WI38 (cell line): ENCODE data around the gene TCOF1.

Source experiments
- H3K4me3 ChIP-seq: 2 replicates; pipeline ENCODE4 v1.5.1; 2011; ENCODE audit warnings: low read depth, mild to moderate bottlenecking, control low read depth, low read length
- CTCF ChIP-seq: IDR thresholded peaks from 2 replicates; pipeline ENCODE4 v1.5.1; 2012; ENCODE audit warnings: low read depth, mild to moderate bottlenecking, control low read depth, low read length

Gene TCOF1

DNA sequence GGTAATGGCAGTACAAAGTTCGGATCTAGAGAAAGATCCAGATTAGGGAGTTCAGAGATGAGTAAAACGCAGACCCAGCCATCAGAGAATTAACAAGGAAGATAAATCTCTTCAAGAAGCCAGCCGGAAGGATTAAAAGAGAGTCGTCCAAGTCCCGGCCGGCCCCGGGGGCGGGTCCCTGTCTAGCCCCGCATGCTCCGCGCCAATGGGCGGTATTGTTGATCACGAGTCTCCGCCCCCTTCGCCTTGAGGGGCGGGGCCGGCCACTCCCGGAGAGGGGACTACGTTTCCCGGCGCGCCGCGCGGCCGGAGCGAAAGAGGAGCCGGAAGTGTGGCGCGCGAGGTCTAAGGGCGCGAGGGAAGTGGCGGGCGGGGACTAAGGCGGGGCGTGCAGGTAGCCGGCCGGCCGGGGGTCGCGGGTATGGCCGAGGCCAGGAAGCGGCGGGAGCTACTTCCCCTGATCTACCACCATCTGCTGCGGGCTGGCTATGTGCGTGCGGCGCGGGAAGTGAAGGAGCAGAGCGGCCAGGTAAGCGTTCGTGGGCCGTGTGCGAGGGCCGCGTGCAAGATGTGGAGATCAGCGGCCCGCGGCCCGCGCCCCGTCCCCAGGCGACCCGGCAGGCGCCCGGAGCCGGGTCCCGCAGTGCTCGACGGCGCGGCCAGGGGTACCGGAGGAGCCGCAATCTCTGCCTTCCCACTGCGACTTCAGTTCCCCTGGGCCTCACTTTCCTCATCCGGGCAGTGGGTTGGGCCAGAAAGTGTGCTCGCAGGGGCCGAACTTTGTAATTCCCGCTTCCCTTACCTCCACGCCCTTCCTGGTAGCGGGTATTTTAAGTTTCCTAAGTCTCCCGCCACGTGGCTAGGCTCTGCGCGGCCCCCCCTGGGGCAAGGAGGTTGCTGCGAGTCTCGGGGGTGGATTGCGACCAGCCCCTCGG lies at the start of gene TCOF1:
Gene TCOF1, plus strand, starts transcription at position 372 of the 935 bp plus-strand sequence. Its CDS starts 50 bp downstream, at position 422.
- peak within 1 kb of the TSS; percentile 87 for H3K4me3 ChIP-seq
- TF ChIP-seq CTCF: no peak

- H3K4me3 ChIP-seq: no peak overlapping the region
- no peak for TF ChIP-seq CTCF
Measured at GRCh38 chr5:150309101-150309885, 48.2 kb upstream of the TCOF1 start.

DNA sequence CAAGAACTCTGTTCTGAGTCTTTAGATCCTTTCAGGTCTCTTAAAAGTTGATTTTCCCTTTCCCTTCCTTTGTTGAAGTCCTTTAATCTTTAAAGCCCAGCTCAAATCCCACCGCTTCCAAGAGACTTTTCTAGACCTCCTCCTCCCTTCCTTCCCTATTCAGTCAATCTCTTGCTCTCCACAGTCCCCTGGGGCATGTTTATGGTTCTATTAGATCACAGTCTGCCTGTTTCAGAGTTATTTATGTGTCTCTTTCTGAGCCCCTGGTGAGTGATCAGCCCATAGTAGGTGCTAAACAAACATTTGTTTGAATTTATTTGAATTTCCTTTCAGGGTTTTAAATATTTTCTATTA lies 47.6 kb upstream of the TCOF1 start:
- TF ChIP-seq CTCF: no peak
- H3K4me3 ChIP-seq: no peak overlapping the region

DNA sequence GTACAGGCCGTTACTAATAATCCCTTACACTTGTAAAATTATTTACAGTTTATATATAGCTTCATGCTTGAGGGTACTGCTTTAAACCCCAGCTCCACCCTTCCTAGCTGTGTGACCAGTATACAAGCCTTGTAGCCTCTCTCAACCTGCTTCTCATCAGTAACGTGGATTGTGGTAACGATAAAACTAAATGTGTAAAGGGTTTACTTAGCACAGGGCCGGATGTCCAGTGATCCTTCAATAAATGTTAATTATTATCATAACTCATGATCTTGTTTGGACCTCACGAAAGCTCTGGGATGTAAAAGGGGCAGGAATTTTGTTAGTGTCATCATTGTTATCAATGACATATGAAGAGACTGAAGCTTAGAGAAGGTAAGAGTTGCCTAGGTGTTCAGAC lies 47.3 kb upstream of the TCOF1 start:
- no peak for TF ChIP-seq CTCF
- no peak overlapping the region for H3K4me3 ChIP-seq

DNA sequence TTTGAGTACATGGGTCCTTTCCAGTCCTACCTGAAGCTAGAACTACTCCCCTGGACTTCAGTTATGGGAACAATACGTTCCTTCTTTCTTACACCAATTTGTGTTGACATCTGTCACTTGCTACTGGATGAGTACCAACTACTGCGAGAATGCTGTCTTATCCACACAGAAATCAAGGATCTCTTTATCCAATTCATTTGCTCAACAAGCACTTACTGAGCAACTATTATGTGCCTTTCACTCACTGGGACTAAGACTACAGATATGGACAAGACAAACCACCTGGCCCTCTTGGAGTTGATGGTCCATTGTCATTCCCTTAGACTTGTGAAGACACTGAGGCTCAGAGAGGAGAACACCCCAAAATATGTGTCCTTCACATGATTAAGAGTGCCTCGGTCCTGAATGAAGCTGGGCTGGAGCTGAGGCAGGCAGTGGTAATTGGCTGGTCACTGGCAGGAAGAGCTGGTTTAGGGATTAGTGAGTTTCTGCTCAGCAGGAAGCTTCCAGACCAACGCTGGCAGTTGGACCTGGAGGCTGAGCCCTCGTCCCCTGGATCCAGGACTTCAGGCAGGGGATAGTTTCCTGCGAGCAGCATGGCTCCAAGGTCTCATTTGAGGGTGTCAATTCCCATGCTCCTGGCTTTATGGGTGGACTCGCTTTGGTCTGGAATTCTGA lies 46.3 kb upstream of the TCOF1 start:
- no peak for TF ChIP-seq CTCF
- H3K4me3 ChIP-seq: no peak overlapping the region

- H3K4me3 ChIP-seq: no peak overlapping the region
- no peak for TF ChIP-seq CTCF
Measured at GRCh38 chr5:150312518-150312917, 45.0 kb upstream of the TCOF1 start.
